GM19438 (cell line): ENCODE results near the gene RPS15.

Experiments used
- ATAC-seq: cut with Tn5 transposase; IDR thresholded peaks from one replicate; pipeline ENCODE4 v1.9.1; 2021; ENCODE audit warnings: low read depth; ENCODE audit not compliant: unreplicated experiment

Gene RPS15

DNA sequence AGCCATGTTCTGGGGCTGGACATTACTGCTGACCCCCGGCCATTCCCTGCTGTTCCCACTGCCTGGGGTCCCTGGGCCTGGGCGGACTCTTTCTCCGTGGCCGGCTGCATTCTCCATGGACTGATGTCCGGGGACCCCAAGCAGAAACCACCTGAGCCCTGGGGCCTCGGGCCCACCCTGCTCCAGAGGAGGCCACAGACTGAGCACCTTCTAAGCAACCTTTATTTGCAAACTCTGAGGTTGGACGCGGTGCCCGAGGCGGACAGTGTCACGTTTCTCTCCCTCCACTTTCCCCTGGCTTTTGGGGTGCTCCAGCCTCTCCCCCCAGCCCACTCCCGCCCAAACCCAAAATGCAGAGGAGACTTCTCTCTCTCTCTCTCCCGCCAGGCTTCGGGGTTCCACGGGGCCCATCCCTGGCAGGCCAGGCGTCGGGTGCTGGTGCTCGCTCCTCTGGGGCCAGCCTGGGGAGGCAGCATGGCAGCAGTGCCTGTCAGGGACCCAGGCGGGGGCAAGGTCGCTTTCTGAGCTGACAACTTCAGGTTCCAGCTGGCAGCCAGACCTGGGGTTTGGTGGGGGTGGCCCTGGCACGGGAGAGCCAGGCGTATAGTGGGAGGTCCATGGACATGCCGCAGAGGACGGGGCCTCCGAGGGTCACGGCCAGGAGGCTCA, 43.2 kb downstream of the RPS15 start:
- ATAC-seq, result no peak

DNA sequence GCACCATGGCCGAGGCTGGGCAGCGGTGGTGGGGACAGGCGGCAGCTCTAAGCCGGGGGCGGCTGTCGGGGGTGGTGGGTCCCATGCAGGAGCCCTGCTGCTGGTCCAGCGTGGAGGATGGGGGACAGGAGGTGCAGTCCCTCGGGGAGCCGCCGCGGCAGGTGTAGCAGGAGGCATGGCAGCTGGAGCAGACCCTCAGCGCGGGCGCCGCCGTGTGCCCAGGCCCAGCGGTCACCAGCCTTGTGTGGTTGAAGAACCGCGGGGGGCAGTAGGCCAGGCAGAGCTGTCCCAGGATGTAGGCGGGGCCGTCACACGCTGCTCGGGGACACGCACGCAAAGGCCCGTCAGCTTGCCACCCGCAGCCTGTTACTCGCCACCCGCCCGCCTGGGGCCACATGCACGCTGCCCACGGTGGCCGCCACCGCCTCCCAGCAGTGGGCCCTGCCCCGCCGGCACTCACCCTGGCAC, 43.7 kb downstream of the RPS15 start:
- no peak for ATAC-seq

GRCh38 chr19:1482361-1483130, 44.4 kb downstream of the RPS15 start:
- no peak for ATAC-seq

DNA sequence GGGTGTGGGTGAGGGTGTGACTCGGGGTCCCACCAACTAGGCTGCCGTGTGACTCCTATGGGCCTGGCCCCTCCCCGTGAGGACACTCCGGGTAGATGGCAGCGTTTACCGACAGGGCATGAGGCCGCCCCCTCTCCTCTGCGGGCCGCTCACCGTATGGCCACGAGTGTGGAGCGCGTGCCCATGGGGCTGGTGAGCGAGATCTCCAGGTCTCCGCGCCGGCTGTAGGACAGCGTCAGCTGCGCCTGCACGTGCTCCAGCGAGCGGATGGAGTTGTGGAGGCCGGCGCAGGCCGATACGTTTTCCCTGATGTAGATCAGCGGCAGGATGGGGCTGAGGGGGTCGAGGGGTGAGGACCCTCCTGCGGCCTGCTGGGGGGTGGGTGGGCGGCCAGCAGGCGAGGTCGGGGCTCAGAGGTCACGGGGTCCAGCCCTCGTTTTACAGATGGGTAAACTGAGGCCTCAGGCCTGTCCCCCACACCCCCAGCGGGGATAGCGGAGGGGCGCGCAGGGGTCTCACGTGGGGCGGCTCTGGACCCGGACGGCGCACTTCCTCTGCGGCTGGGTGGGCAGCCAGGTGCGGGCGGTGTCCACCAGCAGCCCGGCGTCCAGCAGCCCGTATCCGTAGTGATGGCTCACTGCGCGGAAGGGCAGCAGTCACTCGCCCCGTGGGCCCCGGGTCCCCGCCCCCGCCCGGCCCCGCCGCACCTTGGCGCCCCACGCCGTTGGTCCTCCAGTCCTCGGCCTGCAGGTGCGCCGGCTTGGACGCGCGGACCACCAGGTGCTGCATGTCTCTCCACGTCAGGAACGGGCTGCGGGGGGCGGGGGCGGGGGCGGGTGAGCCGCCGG, 45.2 kb downstream of the RPS15 start:
- ATAC-seq, result no peak

DNA sequence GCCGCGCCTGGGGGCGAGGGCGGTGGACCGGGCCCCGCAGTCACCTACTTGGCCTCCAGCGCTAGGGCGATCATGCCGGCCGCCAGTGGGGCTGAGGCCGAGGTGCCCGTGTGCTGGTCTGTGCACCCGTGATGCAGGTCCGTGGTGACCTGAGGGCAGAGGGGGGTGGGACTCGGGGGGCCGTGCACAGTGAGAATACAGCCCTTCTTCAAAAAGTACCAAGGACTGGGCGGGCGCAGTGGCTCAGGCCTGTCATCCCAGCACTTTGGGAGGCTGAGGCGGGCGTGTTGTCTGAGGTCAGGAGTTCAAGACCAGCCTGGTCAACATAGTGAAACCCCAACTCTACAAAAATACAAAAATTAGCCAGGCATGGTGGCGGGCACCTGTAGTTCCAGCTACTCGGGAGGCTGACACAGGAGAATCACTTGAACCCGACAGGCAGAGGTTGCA, 45.8 kb downstream of the RPS15 start:
- no peak for ATAC-seq

GRCh38 chr19:1486720-1487575, 48.8 kb downstream of the RPS15 start:
- no peak for ATAC-seq

GRCh38 chr19:1487576-1488281, 49.5 kb downstream of the RPS15 start:
- ATAC-seq, result no peak

GRCh38 chr19:1488282-1488601, 50.0 kb downstream of the RPS15 start:
- no peak for ATAC-seq

DNA sequence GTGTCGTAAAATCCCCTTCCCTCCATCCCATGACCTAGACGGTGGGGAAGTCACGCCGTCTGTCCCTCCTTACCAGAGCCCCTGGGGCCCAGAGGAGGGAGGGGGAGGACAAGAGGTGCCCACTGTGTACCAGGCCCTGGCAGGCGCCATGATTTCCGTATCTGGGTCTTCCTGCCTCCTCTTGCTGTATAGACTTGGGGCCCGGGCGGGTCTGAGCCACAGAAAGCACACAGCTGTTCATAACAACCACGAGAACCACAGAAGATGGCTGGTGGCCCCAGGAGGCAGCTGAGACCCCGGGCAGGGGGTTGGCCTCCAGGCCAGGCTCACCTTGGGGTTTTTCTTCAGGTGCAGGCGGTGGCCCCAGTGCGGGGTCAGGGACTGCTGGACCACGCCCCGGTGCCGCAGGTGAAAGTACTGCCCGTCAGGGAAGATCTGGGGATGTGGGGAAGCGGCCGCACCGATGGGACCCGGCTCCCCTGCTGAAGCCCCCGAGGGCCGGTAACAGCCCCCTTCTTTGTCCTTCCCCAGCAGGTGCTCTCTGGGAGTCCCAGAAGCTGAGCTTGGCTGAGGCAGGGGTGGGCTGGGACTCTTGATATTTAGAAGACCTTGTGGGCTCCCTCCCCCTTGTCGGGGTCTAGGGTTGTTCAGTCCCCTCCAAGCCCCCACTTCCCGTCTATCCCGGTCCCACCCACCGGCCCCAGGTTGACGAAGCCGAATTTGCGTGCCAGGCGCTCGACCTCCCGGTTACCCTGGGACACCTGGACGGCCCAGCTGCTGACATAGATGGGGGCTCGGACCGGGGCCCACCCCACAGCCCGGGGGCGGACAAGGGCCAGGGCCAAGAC, 51.5 kb downstream of the RPS15 start:
- ATAC-seq, result no peak
